HPDE6-E6E7 (cell line): Measurements from ENCODE around the gene ZBTB48.
A peak's percentile ranks its signal among the peaks of the same experiment; 100 is the strongest.

Experiments used
- DNase-seq: peaks from one replicate; pipeline ENCODE4 v3.0.0; 2011; ENCODE audit warnings: missing footprints; ENCODE audit errors: extremely low spot score

The ZBTB48 gene

GRCh38 chr1:6572653-6573383, 7.0 kb upstream of the ZBTB48 start:
- no peak for DNase-seq

- no peak for DNase-seq
These were observed 5.7 kb upstream of the ZBTB48 start for GRCh38 chr1:6574025-6574620.

GRCh38 chr1:6574818-6575217, 5.0 kb upstream of the ZBTB48 start:
- no peak for DNase-seq

GRCh38 chr1:6577831-6578525, 1.8 kb upstream of the ZBTB48 start:
- no peak for DNase-seq

- no peak for DNase-seq
These were observed 995 bp upstream of the ZBTB48 start for GRCh38 chr1:6578624-6579373.

GRCh38 chr1:6580119-6580592, 362 bp downstream of the ZBTB48 start:
- DNase-seq, result no peak

- DNase-seq, result no peak
These were observed 1.0 kb downstream of the ZBTB48 start for GRCh38 chr1:6580593-6581409.

GRCh38 chr1:6581561-6582305, 1.9 kb downstream of the ZBTB48 start:
- peak; percentile 90 for DNase-seq

GRCh38 chr1:6582370-6582769, 2.6 kb downstream of the ZBTB48 start:
- DNase-seq, result no peak

GRCh38 chr1:6584126-6585080, 4.6 kb downstream of the ZBTB48 start:
- DNase-seq, result no peak

GRCh38 chr1:6585081-6585722, 5.4 kb downstream of the ZBTB48 start:
- no peak for DNase-seq

- no peak for DNase-seq
These were observed 6.0 kb downstream of the ZBTB48 start for GRCh38 chr1:6585841-6586240.

GRCh38 chr1:6586404-6586816, 6.6 kb downstream of the ZBTB48 start:
- DNase-seq, result no peak

- DNase-seq, result no peak
These were observed 7.6 kb downstream of the ZBTB48 start for GRCh38 chr1:6587261-6588005.

- no peak for DNase-seq
These were observed 8.5 kb downstream of the ZBTB48 start for GRCh38 chr1:6588128-6588892.

GRCh38 chr1:6588893-6589520, 9.2 kb downstream of the ZBTB48 start:
- no peak for DNase-seq

- DNase-seq, result no peak
These were observed 10.3 kb downstream of the ZBTB48 start for GRCh38 chr1:6590046-6590445.
